Gastrocnemius medialis (tissue), 4 donors: ENCODE results near the gene TMEM14A.

Experiments
- CTCF ChIP-seq, 5 experiments: fragments of 450-650 bp in 3 of 5; fragments of 200-600 bp in 2 of 5; sonication (generic) in 2 of 5; IDR thresholded peaks in 4 of 5; conservative IDR thresholded peaks in 1 of 5; 1 replicate in 4 of 5; 2 replicates in 1 of 5; pipeline ENCODE4 v1.5.1; 2016 to 2019; ENCODE audit warnings: antibody characterized with exemption in 5 of 5, mild to moderate bottlenecking in 3 of 5, moderate library complexity in 3 of 5
- POLR2A ChIP-seq, 2 donors: fragments of 450-650 bp; IDR thresholded peaks; one replicate each; pipeline ENCODE4 v1.6.1; 2017; ENCODE audit warnings: antibody characterized with exemption in 2 of 2, mild to moderate bottlenecking in 2 of 2, moderate library complexity in 2 of 2

GRCh38 chr6:52657870-52658269 is 13.0 kb upstream of the TMEM14A start:
- TF ChIP-seq CTCF (IDR thresholded peaks at IDR 0.05 in 4 of 5, conservative IDR thresholded peaks at IDR 0.05 in 1 of 5) (no peak), POLR2A (IDR thresholded peaks at IDR 0.05) (no peak)
